SU-DHL-6 (cell line): ENCODE measurements around the gene SCLY.

Experiments used
- H2AFZ ChIP-seq: fragments of 200-600 bp; sonication (generic); 2 replicates; pipeline ENCODE4 v1.6.1; 2014; ENCODE audit warnings: low read depth, mild to moderate bottlenecking, moderate library complexity, mixed read lengths, antibody characterized with exemption, low read length; ENCODE audit not compliant: severe bottlenecking
- H3F3A ChIP-seq: fragments of 200-600 bp; shearing (Covaris generic); 2 replicates; pipeline ENCODE4 v1.6.0; 2016; ENCODE audit warnings: antibody characterized with exemption, mild to moderate bottlenecking; ENCODE audit not compliant: insufficient read depth
- H3K27ac ChIP-seq: fragments of 200-600 bp; sonication (generic); 2 replicates; pipeline ENCODE4 v1.5.1; 2016; ENCODE audit warnings: low read depth, mild to moderate bottlenecking, low read length, moderate library complexity, mixed read lengths
- H3K27me3 ChIP-seq: fragments of 200-600 bp; sonication (generic), shearing (Covaris generic); 2 replicates; pipeline ENCODE4 v1.6.0; 2014; ENCODE audit warnings: mild to moderate bottlenecking, low read length
- H3K36me3 ChIP-seq: fragments of 200-600 bp; sonication (generic); 2 replicates; pipeline ENCODE4 v1.6.1; 2014; ENCODE audit warnings: mild to moderate bottlenecking, low read length, mixed read lengths
- H3K4me2 ChIP-seq: fragments of 300-600, 200-600 bp; shearing (Covaris generic), sonication (generic); 2 replicates; pipeline ENCODE4 v1.6.0; 2014; ENCODE audit warnings: low read length, low read depth, mild to moderate bottlenecking; ENCODE audit not compliant: poor library complexity, severe bottlenecking
- H3K4me3 ChIP-seq: fragments of 200-600 bp; sonication (generic); 2 replicates; pipeline ENCODE4 v1.5.1; 2014; ENCODE audit warnings: antibody characterized with exemption, low read length, mild to moderate bottlenecking, mixed read lengths; ENCODE audit not compliant: insufficient read depth, poor library complexity, severe bottlenecking
- H3K79me2 ChIP-seq: fragments of 200-600 bp; sonication (generic); 2 replicates; pipeline ENCODE4 v1.6.1; 2014; ENCODE audit warnings: mild to moderate bottlenecking, low read length, moderate library complexity; ENCODE audit not compliant: insufficient read depth
- H3K9ac ChIP-seq: fragments of 200-600 bp; sonication (generic); 2 replicates; pipeline ENCODE4 v1.7.0; 2014; ENCODE audit warnings: mild to moderate bottlenecking, low read length
- H3K9me2 ChIP-seq: fragments of 200-600 bp; sonication (generic); replicated peaks from 2 replicates; pipeline ENCODE4 v1.6.1; 2014; ENCODE audit warnings: low read length; ENCODE audit not compliant: insufficient read depth
- H3K9me3 ChIP-seq: fragments of 200-600 bp; sonication (generic); 2 replicates; pipeline ENCODE4 v1.6.1; 2014; ENCODE audit warnings: low read length, mixed read lengths; ENCODE audit not compliant: insufficient read depth
- H4K20me1 ChIP-seq: fragments of 200-600 bp; sonication (generic); 2 replicates; pipeline ENCODE4 v1.6.1; 2014; ENCODE audit warnings: low read depth, mild to moderate bottlenecking, antibody characterized with exemption, low read length, moderate library complexity, mixed read lengths
- EZH2phosphoT487 ChIP-seq: fragments of 200-600 bp; sonication (generic), shearing (Covaris generic); conservative IDR thresholded peaks from 2 replicates; pipeline ENCODE4 v1.6.1; 2018; ENCODE audit warnings: mild to moderate bottlenecking, antibody characterized with exemption, low read length, moderate library complexity, mixed read lengths
- TF ChIP-seq, protein P1 (sequence below): fragments of 200-600 bp; sonication (generic); IDR thresholded peaks from one replicate; pipeline ENCODE4 v1.5.1; 2017; ENCODE audit warnings: antibody characterized with exemption, mild to moderate bottlenecking, low read length, moderate library complexity; ENCODE audit not compliant: insufficient read depth, poor library complexity, severe bottlenecking

Gene SCLY

DNA sequence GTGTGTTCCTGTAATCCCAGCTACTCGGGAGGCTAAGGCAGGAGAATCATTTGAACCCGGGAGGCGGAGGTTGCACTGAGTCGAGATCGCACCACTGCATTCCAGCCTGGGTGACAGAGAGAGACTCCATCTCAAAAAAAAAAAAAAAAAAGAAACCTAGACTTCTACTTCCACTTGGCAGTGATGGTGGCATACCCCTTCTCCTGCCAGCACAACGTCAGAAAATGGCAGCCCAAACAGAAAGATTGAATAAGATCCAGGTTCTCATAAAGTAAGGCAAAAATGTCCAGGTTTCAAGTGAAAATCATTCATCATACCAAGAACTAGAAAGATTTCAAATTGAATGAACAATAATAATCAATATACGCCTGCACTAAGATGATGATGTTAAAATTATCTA, 24.0 kb downstream of the SCLY start:
- H3K9ac ChIP-seq, result no peak overlapping the region
- H3K9me2 ChIP-seq, result no peaks in the 10 kb centered on the region
- no peaks in the 10 kb centered on the region for H3K79me2 ChIP-seq
- TF ChIP-seq, protein P1, sequence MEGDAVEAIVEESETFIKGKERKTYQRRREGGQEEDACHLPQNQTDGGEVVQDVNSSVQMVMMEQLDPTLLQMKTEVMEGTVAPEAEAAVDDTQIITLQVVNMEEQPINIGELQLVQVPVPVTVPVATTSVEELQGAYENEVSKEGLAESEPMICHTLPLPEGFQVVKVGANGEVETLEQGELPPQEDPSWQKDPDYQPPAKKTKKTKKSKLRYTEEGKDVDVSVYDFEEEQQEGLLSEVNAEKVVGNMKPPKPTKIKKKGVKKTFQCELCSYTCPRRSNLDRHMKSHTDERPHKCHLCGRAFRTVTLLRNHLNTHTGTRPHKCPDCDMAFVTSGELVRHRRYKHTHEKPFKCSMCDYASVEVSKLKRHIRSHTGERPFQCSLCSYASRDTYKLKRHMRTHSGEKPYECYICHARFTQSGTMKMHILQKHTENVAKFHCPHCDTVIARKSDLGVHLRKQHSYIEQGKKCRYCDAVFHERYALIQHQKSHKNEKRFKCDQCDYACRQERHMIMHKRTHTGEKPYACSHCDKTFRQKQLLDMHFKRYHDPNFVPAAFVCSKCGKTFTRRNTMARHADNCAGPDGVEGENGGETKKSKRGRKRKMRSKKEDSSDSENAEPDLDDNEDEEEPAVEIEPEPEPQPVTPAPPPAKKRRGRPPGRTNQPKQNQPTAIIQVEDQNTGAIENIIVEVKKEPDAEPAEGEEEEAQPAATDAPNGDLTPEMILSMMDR, result no peak
- TF ChIP-seq EZH2phosphoT487, result no peak
- H3K27ac ChIP-seq, result no peak overlapping the region
- no peak overlapping the region for H2AFZ ChIP-seq
- 0 out of 2 replicates have a peak, but pooled peaks cover 4% of the 10 kb centered on the region for H3F3A ChIP-seq
- H3K4me2 ChIP-seq, result no peak overlapping the region
- no peaks in the 10 kb centered on the region for H3K9me3 ChIP-seq
- no peak overlapping the region for H3K4me3 ChIP-seq
- H4K20me1 ChIP-seq, result no peaks in the 10 kb centered on the region
- no peaks in the 10 kb centered on the region; the same call in 1 of the 2 replicates for H3K36me3 ChIP-seq
- H3K27me3 ChIP-seq, result no peaks in the 10 kb centered on the region

DNA sequence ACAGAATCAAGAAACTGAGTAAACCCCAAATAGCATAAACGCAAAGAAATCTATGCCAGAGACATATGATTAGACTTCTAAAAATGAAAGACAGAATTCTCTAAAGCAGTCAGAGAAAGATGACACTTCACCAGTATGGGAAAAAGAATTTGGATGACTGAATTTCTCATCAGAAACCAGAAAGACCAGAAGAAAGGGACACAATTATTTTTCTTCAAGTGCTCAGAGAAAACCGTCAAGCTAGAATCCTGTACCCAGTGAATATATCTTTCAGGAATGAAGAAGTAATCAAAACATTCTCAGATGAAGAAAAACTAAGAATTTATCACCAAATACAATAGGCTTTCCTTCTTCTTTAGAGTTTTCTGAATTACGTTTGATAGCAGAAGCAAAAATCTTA, 25.1 kb downstream of the SCLY start:
- no peaks in the 10 kb centered on the region for H4K20me1 ChIP-seq
- no peaks in the 10 kb centered on the region for H3K9me2 ChIP-seq
- TF ChIP-seq, protein P1, result no peak
- TF ChIP-seq EZH2phosphoT487, result no peak
- H3K4me3 ChIP-seq, result no peak overlapping the region
- H3K27ac ChIP-seq, result no peak overlapping the region
- H3K4me2 ChIP-seq, result no peak overlapping the region
- no peaks in the 10 kb centered on the region for H3K36me3 ChIP-seq
- no peaks in the 10 kb centered on the region for H3K27me3 ChIP-seq
- no peaks in the 10 kb centered on the region for H3K79me2 ChIP-seq
- H2AFZ ChIP-seq, result no peak overlapping the region
- no peaks in the 10 kb centered on the region for H3K9me3 ChIP-seq
- H3F3A ChIP-seq, result 0 out of 2 replicates have a peak, but pooled peaks cover 4% of the 10 kb centered on the region
- no peak overlapping the region for H3K9ac ChIP-seq

DNA sequence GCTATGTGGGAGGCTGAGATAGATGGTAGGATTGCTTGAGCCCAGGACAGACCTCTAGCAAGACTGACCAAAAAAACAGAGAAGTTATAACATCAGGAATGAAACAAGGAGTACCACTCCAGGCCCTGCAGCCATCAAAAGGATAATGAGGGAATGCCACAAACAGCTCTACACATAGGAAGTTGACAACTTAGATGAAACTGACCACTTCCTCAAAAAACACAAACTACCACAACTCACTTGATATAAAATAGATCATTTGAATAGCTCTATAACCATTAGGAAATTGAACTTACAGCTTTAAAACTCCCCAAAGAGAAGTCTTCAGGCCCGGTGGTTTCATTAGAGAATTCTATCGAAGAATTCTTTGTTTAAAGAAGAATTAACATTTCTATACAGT, 26.4 kb downstream of the SCLY start:
- Histone ChIP-seq H3K9ac (no peak overlapping the region), H3K4me2 (no peak overlapping the region), H3K36me3 (no peaks in the 10 kb centered on the region), H3K27ac (0 out of 2 replicates have a peak overlapping the region, but pooled peaks have one; percentile 9), H3K79me2 (no peaks in the 10 kb centered on the region), H4K20me1 (no peaks in the 10 kb centered on the region), H3K4me3 (no peak overlapping the region), H2AFZ (no peak overlapping the region), H3K27me3 (no peaks in the 10 kb centered on the region), H3K9me3 (no peaks in the 10 kb centered on the region), H3K9me2 (no peaks in the 10 kb centered on the region), H3F3A (0 out of 2 replicates have a peak, but pooled peaks cover 4% of the 10 kb centered on the region)
- TF ChIP-seq, protein P1, result no peak
- no peak for TF ChIP-seq EZH2phosphoT487

DNA sequence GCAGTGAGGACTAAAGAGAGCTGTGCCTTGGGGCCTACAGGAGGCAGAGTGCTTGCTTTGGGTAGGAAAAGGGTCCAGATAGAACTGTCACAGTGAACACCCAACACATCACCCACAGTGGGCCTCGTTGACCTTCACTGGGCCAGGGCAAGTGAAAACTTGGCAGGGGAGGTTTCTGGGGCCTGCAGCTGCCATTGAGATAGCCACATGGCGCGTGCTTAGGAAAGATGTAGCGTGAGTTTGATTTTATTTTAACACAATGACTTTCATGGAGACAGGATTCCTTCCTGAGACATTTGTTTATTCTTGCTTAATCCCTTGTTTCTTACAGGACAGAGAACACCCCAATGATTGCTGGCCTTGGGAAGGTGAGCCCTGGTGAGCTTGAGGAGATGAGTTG, 30.1 kb downstream of the SCLY start:
- Histone ChIP-seq H3K27ac (no peak overlapping the region), H3K9me3 (no peaks in the 10 kb centered on the region), H3K36me3 (no peaks in the 10 kb centered on the region), H4K20me1 (no peaks in the 10 kb centered on the region), H3K9me2 (no peaks in the 10 kb centered on the region), H3K4me2 (no peak overlapping the region), H3K9ac (no peak overlapping the region), H2AFZ (no peak overlapping the region), H3F3A (0 out of 2 replicates have a peak, but pooled peaks cover 2% of the 10 kb centered on the region), H3K27me3 (no peaks in the 10 kb centered on the region), H3K4me3 (no peak overlapping the region), H3K79me2 (no peaks in the 10 kb centered on the region)
- TF ChIP-seq, protein P1, result no peak
- TF ChIP-seq EZH2phosphoT487, result no peak
